Endothelial cell of umbilical vein (primary cell): ENCODE results near the gene SPPL3.

ENCODE experiments used
- EZH2 ChIP-seq: IDR thresholded peaks from 2 replicates; pipeline ENCODE4 v1.6.1; 2012; ENCODE audit warnings: borderline replicate concordance, low read depth, mild to moderate bottlenecking, moderate library complexity, low read length, inconsistent platforms; ENCODE audit not compliant: severe bottlenecking
- FOS ChIP-seq: IDR thresholded peaks from 2 replicates; pipeline ENCODE4 v1.6.1; 2011; ENCODE audit warnings: mild to moderate bottlenecking, low read length, moderate library complexity, borderline replicate concordance; ENCODE audit not compliant: insufficient read depth
- GATA2 ChIP-seq: IDR thresholded peaks from 2 replicates; pipeline ENCODE4 v1.7.0; 2011; ENCODE audit warnings: low read depth, mild to moderate bottlenecking, moderate library complexity, mixed read lengths, low read length; ENCODE audit not compliant: insufficient read length, insufficient read depth
- JUN ChIP-seq: IDR thresholded peaks from 2 replicates; pipeline ENCODE4 v1.6.1; 2011; ENCODE audit warnings: borderline replicate concordance, low read depth; ENCODE audit not compliant: insufficient read length, insufficient read depth
- MYC ChIP-seq: IDR thresholded peaks from one replicate; pipeline ENCODE4 v1.6.1; 2011; ENCODE audit warnings: mild to moderate bottlenecking, low read depth, low read length
- POLR2A ChIP-seq: IDR thresholded peaks from 2 replicates; pipeline ENCODE4 v1.6.1; 2012; ENCODE audit warnings: low read depth, mild to moderate bottlenecking, control low read depth, low read length
- POLR2AphosphoS5 ChIP-seq: IDR thresholded peaks from 2 replicates; pipeline ENCODE4 v1.6.1; 2012; ENCODE audit warnings: low read depth, mild to moderate bottlenecking, control low read depth, low read length, moderate library complexity; ENCODE audit not compliant: insufficient read depth
- TF ChIP-seq, protein P1 (sequence below), 2 donors: IDR thresholded peaks; 1 replicate in 1 of 2; 2 replicates in 1 of 2; pipeline ENCODE4 v1.5.1; 2011; ENCODE audit warnings: low read length in 2 of 2, mild to moderate bottlenecking in 2 of 2, moderate library complexity in 2 of 2, control low read depth in 1 of 2, inconsistent platforms in 1 of 2, low read depth in 1 of 2; ENCODE audit not compliant: insufficient read depth in 1 of 2; ENCODE audit errors: extremely low read depth in 1 of 2

DNA sequence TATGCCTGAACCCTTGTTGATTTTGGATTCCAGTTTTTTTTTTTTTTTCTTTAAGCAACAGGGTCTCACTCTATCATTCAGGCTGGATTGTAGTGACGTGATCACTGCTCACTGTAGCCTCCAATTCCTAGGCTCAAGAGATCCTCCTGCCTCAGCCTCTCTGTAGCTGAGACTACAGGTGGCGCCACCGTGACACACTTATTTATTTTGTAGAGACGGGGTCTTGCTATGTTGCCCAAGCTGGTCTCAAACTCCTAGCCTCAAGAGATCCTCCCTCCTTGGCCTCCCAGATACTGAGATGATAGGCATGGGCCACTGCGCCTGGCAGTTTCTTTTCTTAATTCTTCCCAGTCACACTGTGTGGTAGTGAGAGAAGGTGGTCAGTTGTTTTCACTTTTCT is 153.4 kb downstream of the SPPL3 start:
- TF ChIP-seq JUN (no peak), EZH2 (no peak), FOS (no peak), POLR2A (no peak), MYC (no peak), POLR2AphosphoS5 (no peak), GATA2 (no peak)
- TF ChIP-seq, protein P1, sequence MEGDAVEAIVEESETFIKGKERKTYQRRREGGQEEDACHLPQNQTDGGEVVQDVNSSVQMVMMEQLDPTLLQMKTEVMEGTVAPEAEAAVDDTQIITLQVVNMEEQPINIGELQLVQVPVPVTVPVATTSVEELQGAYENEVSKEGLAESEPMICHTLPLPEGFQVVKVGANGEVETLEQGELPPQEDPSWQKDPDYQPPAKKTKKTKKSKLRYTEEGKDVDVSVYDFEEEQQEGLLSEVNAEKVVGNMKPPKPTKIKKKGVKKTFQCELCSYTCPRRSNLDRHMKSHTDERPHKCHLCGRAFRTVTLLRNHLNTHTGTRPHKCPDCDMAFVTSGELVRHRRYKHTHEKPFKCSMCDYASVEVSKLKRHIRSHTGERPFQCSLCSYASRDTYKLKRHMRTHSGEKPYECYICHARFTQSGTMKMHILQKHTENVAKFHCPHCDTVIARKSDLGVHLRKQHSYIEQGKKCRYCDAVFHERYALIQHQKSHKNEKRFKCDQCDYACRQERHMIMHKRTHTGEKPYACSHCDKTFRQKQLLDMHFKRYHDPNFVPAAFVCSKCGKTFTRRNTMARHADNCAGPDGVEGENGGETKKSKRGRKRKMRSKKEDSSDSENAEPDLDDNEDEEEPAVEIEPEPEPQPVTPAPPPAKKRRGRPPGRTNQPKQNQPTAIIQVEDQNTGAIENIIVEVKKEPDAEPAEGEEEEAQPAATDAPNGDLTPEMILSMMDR (IDR thresholded peaks at IDR 0.05; ENCODE audit: extremely low read depth in 1 of 2, insufficient read depth in 1 of 2, low read depth in 1 of 2, low read length in 2 of 2), result no peak
